H9 (cell line): ENCODE data around the gene CFAP54. TPM values are rescaled to one million over a fixed set of nuclear protein-coding genes. Genes with fewer than 3 reads are reported as not detected.

Experiments used
- DNase-seq: peaks from one replicate; pipeline ENCODE4 v3.0.0-alpha.2; 2017
- H2AFZ ChIP-seq: one replicate; pipeline ENCODE4 v1.6.1; 2013; ENCODE audit warnings: mild to moderate bottlenecking, low read length, control low read depth, moderate library complexity
- H2AK5ac ChIP-seq: 2 replicates; pipeline ENCODE4 v1.6.1; 2013; ENCODE audit warnings: low read length, control low read depth, mixed read lengths; ENCODE audit not compliant: insufficient read length
- H2BK120ac ChIP-seq: one replicate; pipeline ENCODE4 v1.6.1; 2013; ENCODE audit warnings: low read depth, mild to moderate bottlenecking, low read length, control low read depth, inconsistent platforms; ENCODE audit not compliant: poor library complexity, severe bottlenecking
- H2BK12ac ChIP-seq: 2 replicates; pipeline ENCODE4 v1.6.1; 2013; ENCODE audit warnings: low read length, control low read depth, mixed read lengths, low read depth; ENCODE audit not compliant: insufficient read length
- H2BK15ac ChIP-seq: 2 replicates; pipeline ENCODE4 v1.6.1; 2013; ENCODE audit warnings: low read depth, low read length, control low read depth
- H2BK20ac ChIP-seq: one replicate; pipeline ENCODE4 v1.6.1; 2013; ENCODE audit warnings: low read depth, mild to moderate bottlenecking, low read length, control low read depth, inconsistent platforms; ENCODE audit not compliant: poor library complexity, severe bottlenecking
- H2BK5ac ChIP-seq: 2 replicates; pipeline ENCODE4 v1.6.1; 2013; ENCODE audit warnings: low read length, control low read depth, mixed read lengths; ENCODE audit not compliant: insufficient read length
- H3K14ac ChIP-seq: 2 replicates; pipeline ENCODE4 v1.6.1; 2013; ENCODE audit warnings: low read length, control low read depth; ENCODE audit not compliant: insufficient read depth
- H3K18ac ChIP-seq: 2 replicates; pipeline ENCODE4 v1.6.1; 2013; ENCODE audit warnings: low read depth, mild to moderate bottlenecking, mixed read lengths, low read length, control low read depth; ENCODE audit not compliant: insufficient read length
- H3K23ac ChIP-seq: 2 replicates; pipeline ENCODE4 v1.6.1; 2013; ENCODE audit warnings: low read length, control low read depth, mixed read lengths, low read depth; ENCODE audit not compliant: insufficient read length
- H3K23me2 ChIP-seq: 2 replicates; pipeline ENCODE4 v1.6.1; 2013; ENCODE audit warnings: low read depth, mild to moderate bottlenecking, mixed read lengths, low read length, control low read depth; ENCODE audit not compliant: insufficient read length, poor library complexity, severe bottlenecking
- H3K27ac ChIP-seq: 2 replicates; pipeline ENCODE4 v1.5.1; 2013; ENCODE audit warnings: low read length, control low read depth, mixed read lengths, low read depth; ENCODE audit not compliant: insufficient read length
- H3K27me3 ChIP-seq: 2 replicates; pipeline ENCODE4 v1.6.1; 2013; ENCODE audit warnings: low read length, control low read depth, inconsistent platforms; ENCODE audit not compliant: insufficient read depth
- H3K4ac ChIP-seq: 2 replicates; pipeline ENCODE4 v1.6.1; 2013; ENCODE audit warnings: low read depth, mild to moderate bottlenecking, control low read depth, inconsistent platforms, low read length, moderate library complexity
- H3K4me1 ChIP-seq: 2 replicates; pipeline ENCODE4 v1.6.1; 2013; ENCODE audit warnings: low read length, control low read depth, inconsistent platforms; ENCODE audit not compliant: insufficient read depth
- H3K4me2 ChIP-seq: 2 replicates; pipeline ENCODE4 v1.6.1; 2013; ENCODE audit warnings: low read length, control low read depth, mixed read lengths; ENCODE audit not compliant: insufficient read length, insufficient read depth
- H3K56ac ChIP-seq: 2 replicates; pipeline ENCODE4 v1.6.1; 2013; ENCODE audit warnings: low read depth, mild to moderate bottlenecking, mixed read lengths, low read length, control low read depth; ENCODE audit not compliant: insufficient read length
- H3K79me1 ChIP-seq: 2 replicates; pipeline ENCODE4 v1.6.1; 2013; ENCODE audit warnings: low read depth, mild to moderate bottlenecking, moderate library complexity, low read length, control low read depth, inconsistent platforms; ENCODE audit not compliant: insufficient read depth, poor library complexity, severe bottlenecking
- H3K79me2 ChIP-seq: 2 replicates; pipeline ENCODE4 v1.6.1; 2013; ENCODE audit warnings: low read length, control low read depth, inconsistent platforms; ENCODE audit not compliant: insufficient read depth
- H3K9ac ChIP-seq: 2 replicates; pipeline ENCODE4 v1.6.1; 2013; ENCODE audit warnings: low read length, control low read depth, mixed read lengths; ENCODE audit not compliant: insufficient read length; ENCODE audit errors: extremely low read depth
- H3K9me3 ChIP-seq: one replicate; pipeline ENCODE4 v1.6.1; 2013; ENCODE audit warnings: low read depth, low read length, inconsistent platforms; ENCODE audit not compliant: control insufficient read depth
- H3T11ph ChIP-seq: one replicate; pipeline ENCODE4 v1.6.1; 2013; ENCODE audit warnings: mild to moderate bottlenecking, low read length, control low read depth, inconsistent platforms
- H4K20me1 ChIP-seq: one replicate; pipeline ENCODE4 v1.6.1; 2013; ENCODE audit not compliant: control insufficient read depth, insufficient read length, insufficient read depth
- H4K5ac ChIP-seq: 2 replicates; pipeline ENCODE4 v1.6.1; 2013; ENCODE audit warnings: low read depth, mild to moderate bottlenecking, mixed read lengths, low read length, control low read depth; ENCODE audit not compliant: insufficient read length
- H4K8ac ChIP-seq: replicated peaks from 2 replicates; pipeline ENCODE4 v1.6.1; 2013; ENCODE audit warnings: low read length, control low read depth, mixed read lengths, low read depth; ENCODE audit not compliant: insufficient read length
- H4K91ac ChIP-seq: 2 replicates; pipeline ENCODE4 v1.6.1; 2013; ENCODE audit warnings: low read depth, mild to moderate bottlenecking, moderate library complexity, mixed read lengths, low read length, control low read depth; ENCODE audit not compliant: insufficient read length
- H3K27ac Mint-ChIP-seq, 3 experiments: 2 replicates in 2 of 3; 3 replicates in 1 of 3; pipeline ENCODE4 v1.8.0; 2020 to 2021; ENCODE audit warnings: mixed read lengths in 3 of 3, mild to moderate bottlenecking in 1 of 3, moderate library complexity in 1 of 3
- H3K27me3 Mint-ChIP-seq: 2 replicates; pipeline ENCODE4 v1.8.0; 2021; ENCODE audit warnings: low read depth, mild to moderate bottlenecking, moderate library complexity, mixed read lengths
- H3K36me3 Mint-ChIP-seq, 3 experiments: 2 replicates in 2 of 3; 3 replicates in 1 of 3; pipeline ENCODE4 v1.8.0; 2020 to 2021; ENCODE audit warnings: low read depth in 3 of 3, mixed read lengths in 3 of 3; ENCODE audit not compliant: insufficient read depth in 1 of 3
- H3K4me1 Mint-ChIP-seq, 2 experiments: 2 replicates each; pipeline ENCODE4 v1.8.0; 2020; ENCODE audit warnings: mixed read lengths in 2 of 2
- H3K4me3 Mint-ChIP-seq, 2 experiments: 2 replicates in 1 of 2; 3 replicates in 1 of 2; pipeline ENCODE4 v1.8.0; 2020 to 2021; ENCODE audit warnings: mild to moderate bottlenecking in 2 of 2, mixed read lengths in 2 of 2, moderate library complexity in 1 of 2
- H3K9me3 Mint-ChIP-seq, 2 experiments: 2 replicates in 1 of 2; 3 replicates in 1 of 2; pipeline ENCODE4 v1.8.0; 2020; ENCODE audit warnings: mild to moderate bottlenecking in 2 of 2, mixed read lengths in 2 of 2, moderate library complexity in 1 of 2
- WGBS: extraction: QIAGEN DNeasy Blood & Tissue Kit; methylation state at CpG from one replicate; pipeline ENCODE4 v1.1.7; 2013; ENCODE audit warnings: missing lambda C conversion rate, low lambda C conversion rate, mixed read lengths; ENCODE audit not compliant: insufficient read length; ENCODE audit errors: extremely low coverage; 5-methylcytosine and 5-hydroxymethylcytosine counted together
- total RNA-seq: library from RNA; stranded (reverse); gene quantifications from 2 replicates; pipeline ENCODE4 v1.2.1, GENCODE V29; 2021
- TF ChIP-seq, protein P1 (sequence below): fragments of 200-600 bp; sonication (generic); conservative IDR thresholded peaks from 3 replicates; pipeline ENCODE4 v1.8.0; 2021; ENCODE audit warnings: antibody characterized with exemption, mild to moderate bottlenecking

CFAP54 gene
- total RNA-seq, 1 experiment from 2014 or later = 0.24 TPM

DNA sequence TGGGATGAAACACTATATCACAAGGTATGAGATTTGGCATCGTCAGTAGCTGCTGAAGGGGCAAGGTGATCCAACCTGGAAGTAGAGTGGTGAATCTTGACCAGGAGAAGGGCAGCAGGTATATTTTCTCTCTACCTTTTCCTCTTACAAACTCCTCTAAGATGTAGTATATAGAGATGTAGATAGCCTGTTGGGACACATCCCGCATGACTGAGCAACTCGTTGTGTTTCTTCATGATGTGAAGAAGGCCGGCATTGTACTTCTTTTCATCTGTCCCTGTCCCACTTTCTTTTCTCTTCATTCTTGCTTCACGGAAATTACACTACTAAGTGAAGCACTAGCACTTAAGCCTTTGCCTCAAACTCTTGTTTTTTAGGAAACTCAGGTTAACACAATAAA lies 7.3 kb upstream of the CFAP54 start:
- Histone ChIP-seq H2BK15ac (no peak overlapping the region), H2AK5ac (no peak overlapping the region), H3K4me1 (no peaks in the 10 kb centered on the region), H3K9ac (no peak overlapping the region), H2BK20ac (no peak overlapping the region), H2BK120ac (no peak overlapping the region), H2BK5ac (no peak overlapping the region), H3K23ac (no peak overlapping the region), H4K91ac (no peak overlapping the region), H2AFZ (no peak overlapping the region), H3K18ac (no peak overlapping the region), H3K79me1 (no peaks in the 10 kb centered on the region), H3K9me3 (no peaks in the 10 kb centered on the region), H3K27me3 (no peaks in the 10 kb centered on the region), H4K20me1 (no peaks in the 10 kb centered on the region), H3K27ac (no peak overlapping the region), H3K4me2 (no peak overlapping the region), H3T11ph (no peak overlapping the region), H4K8ac (no peak overlapping the region), H3K23me2 (no peaks in the 10 kb centered on the region), H3K56ac (no peak overlapping the region), H2BK12ac (no peak overlapping the region), H3K14ac (no peak overlapping the region), H3K4ac (no peak overlapping the region), H3K79me2 (no peaks in the 10 kb centered on the region), H4K5ac (no peak overlapping the region)
- TF ChIP-seq, protein P1, sequence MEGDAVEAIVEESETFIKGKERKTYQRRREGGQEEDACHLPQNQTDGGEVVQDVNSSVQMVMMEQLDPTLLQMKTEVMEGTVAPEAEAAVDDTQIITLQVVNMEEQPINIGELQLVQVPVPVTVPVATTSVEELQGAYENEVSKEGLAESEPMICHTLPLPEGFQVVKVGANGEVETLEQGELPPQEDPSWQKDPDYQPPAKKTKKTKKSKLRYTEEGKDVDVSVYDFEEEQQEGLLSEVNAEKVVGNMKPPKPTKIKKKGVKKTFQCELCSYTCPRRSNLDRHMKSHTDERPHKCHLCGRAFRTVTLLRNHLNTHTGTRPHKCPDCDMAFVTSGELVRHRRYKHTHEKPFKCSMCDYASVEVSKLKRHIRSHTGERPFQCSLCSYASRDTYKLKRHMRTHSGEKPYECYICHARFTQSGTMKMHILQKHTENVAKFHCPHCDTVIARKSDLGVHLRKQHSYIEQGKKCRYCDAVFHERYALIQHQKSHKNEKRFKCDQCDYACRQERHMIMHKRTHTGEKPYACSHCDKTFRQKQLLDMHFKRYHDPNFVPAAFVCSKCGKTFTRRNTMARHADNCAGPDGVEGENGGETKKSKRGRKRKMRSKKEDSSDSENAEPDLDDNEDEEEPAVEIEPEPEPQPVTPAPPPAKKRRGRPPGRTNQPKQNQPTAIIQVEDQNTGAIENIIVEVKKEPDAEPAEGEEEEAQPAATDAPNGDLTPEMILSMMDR = no peak
- Mint-ChIP-seq H3K27me3 (peaks cover 3% of the 10 kb centered on the region), H3K27ac (no peak overlapping the region), H3K4me3 (no peak overlapping the region), H3K36me3 (no peaks in the 10 kb centered on the region; a peak in 1 of 7 replicates), H3K4me1 (peaks cover 2 to 6% of the 10 kb centered on the region in 2 experiments; a peak in 3 of 4 replicates), H3K9me3 (no peaks in the 10 kb centered on the region)
- DNase-seq = no peak
- no CpG with 5 or more reads among the region's 5 CpGs for WGBS
